DMS153 treated with DMSO at 0.1 percent for 48 hours (cell line): ENCODE data around the gene TRAPPC5.
A peak's percentile ranks its signal among the peaks of the same experiment; 100 is the strongest.

Source experiments
- DNase-seq: peaks from one replicate; lab custom pipeline; 2025; ENCODE audit not compliant: unreplicated experiment; lab: John Stamatoyannopoulos, UW

Gene TRAPPC5

GRCh38 chr19:7645656-7646425, 34.8 kb upstream of the TRAPPC5 start:
- DNase-seq = no peak

DNA sequence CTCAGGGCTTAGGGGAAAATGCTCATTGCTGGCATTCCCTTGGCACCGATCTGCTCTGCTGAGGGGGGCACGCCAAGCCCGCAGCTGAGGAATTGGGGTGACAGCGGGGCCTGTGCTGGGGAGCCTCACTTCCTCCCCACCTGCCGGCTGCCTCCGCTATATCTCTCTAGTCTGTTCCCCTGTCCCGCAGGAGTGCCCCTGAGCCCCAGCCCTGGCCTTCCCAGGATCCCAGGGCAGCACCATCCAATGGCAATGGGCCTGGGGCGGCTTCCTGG, 34.3 kb upstream of the TRAPPC5 start:
- no peak for DNase-seq

DNA sequence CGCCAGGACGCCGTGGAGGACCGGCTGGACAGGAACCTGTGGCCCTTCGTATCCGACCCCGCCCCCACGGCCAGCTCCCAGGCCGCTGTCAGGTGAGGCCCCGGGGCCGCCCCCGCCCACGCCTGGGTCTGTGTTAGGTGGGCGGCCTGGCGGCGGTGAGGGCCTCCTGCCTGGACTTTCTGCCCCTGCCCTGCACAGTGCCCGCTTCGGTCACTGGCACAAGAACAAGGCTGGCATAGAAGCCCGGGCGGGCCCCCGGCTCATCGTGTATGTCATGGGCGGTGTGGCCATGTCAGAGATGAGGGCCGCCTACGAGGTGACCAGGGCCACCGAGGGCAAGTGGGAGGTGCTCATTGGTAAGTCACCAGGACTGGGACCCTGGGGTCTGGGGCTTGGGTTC, 33.5 kb upstream of the TRAPPC5 start:
- no peak for DNase-seq

DNA sequence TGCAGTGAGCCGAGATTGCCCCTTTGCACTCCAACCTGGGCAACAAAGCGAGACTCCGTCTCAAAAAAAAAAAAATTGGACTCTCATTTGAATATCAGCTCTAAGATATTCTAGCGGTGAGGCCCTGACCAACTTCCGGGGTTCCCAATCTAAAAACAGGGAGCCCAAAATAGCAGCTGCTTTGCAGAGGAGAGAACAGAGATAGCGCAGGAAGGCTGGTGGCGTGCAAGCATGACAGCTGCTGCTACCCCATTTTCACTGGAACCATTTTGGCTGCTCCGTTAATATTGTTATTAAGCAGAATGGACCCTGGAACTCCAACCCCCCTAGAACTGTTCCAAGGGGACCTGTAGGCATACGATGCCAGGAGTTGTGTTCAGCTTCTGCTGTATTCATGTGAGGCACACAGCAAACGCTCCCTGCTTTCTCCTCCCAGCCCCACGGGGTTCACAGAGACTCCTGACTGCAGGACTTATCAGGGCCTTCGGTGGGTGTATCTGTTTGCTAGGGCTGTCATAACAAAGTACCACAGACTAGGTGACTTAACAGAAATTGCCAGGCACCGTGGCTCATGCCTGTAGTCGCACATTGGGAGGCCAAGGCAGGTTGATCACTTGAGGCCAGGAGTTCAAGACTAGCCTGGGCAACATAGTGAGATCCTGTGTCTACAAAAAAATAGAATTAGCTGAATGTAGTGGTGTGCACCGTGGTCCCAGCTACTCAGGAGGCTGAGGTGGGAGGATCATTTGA, 32.2 kb upstream of the TRAPPC5 start:
- DNase-seq = no peak

- DNase-seq = no peak
These were observed 30.5 kb upstream of the TRAPPC5 start for GRCh38 chr19:7650148-7650547.

- peak; percentile 75 for DNase-seq
These were observed 28.5 kb upstream of the TRAPPC5 start for GRCh38 chr19:7652061-7652641.

DNA sequence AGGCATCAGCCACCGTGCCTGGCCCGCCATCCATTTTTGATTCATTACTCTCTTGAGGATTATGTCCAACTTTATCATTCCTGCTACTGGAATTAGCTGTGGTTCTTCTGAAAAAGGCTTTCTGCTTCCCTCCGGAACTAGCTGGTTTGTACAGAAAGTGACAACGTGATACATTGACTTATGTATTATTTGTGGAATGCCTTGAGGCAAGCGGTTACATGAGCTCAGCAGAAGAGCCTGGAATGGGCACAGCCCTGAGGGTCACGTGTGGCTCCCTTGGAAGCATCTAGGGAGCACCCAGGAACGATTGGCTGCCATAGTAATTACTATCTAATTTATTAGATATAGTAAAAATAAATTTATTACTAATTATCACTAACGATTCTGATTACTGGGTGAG, 26.2 kb upstream of the TRAPPC5 start:
- no peak for DNase-seq

DNA sequence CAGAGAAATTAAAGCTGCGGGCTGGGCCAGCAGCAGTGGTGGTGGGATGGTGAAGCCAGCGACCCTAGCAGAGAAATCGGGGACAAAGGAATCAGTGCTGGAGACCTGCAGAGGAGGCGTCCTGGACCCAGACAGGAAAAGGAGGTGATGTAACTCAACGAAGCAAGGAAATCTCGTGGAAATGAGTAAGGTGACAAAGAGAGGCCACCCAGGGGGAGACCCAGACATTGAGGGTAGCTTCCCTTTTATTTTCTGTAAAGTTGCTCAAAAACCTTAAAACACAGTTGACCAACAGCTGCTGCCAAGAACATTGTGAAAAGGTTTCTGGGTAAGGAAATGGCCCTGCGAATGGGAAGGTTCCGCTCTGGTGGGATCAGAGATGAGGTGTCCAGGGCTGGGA, 25.1 kb upstream of the TRAPPC5 start:
- no peak for DNase-seq

- DNase-seq = no peak
These were observed 23.4 kb upstream of the TRAPPC5 start for GRCh38 chr19:7657131-7657751.

DNA sequence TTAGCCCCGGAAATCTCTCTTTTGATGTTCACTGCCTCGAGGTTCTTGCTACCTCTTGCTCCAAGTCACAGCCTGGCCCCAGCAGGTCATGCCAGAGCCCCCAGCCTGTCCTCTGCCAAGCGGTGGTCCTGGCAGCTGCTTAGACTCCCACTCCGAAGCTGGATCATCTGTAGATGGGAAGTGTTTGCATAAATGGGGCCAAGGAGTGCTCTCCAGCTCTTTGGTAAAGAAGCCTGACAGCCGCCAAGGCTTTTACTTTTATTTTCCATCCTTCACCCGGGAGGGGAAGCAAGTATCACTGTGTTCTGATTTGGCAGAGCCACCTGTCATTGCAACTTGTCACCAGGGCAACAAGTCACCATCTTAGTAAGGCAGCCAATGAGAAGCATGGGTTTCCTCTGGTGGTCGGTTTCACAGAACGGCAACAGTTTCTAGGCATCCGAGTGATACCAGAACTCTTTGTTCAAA, 22.4 kb upstream of the TRAPPC5 start:
- no peak for DNase-seq

DNA sequence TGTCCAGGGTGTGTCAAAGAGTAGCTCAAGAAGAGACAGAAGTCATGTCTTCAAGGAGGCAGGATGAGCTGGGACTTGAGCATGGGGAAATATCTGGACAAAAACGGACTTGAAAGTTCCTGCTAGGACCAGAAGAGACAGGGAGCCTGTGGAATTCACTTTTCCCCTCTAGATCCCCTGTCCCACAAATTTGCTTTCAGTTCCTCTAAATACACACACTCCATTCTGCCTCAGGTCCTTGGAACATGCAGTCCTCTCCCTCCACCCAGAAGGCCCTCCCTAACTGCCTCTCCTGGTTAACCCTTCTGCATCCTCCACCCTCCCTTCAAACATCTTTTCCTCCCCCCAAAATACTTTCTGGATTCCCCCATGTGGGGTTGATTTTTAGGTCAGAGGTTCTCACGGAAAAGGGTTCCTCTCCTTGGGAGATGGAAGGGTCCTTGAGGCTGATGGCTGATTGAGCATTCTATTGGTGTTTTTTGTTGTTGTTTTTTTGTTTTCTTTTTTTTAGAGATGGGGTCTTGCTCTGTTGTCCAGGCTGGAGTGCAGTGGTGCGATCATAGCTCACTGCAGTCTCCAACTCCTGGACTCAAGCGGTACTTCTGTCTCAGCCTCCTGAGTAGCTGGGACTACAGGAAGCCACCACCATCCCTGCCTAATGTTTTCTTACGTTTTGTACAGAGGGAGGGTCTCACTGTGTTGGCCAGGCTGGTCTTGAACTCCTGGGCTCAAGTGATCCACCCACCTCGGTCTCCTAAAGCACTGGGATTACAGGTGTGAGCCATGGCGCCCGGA, 18.7 kb upstream of the TRAPPC5 start:
- DNase-seq = no peak

GRCh38 chr19:7662657-7663056, 18.0 kb upstream of the TRAPPC5 start:
- DNase-seq = no peak

GRCh38 chr19:7663706-7664105, 16.9 kb upstream of the TRAPPC5 start:
- DNase-seq = no peak

- DNase-seq = no peak
These were observed 15.6 kb upstream of the TRAPPC5 start for GRCh38 chr19:7665076-7665475.

- no peak for DNase-seq
These were observed 11.8 kb upstream of the TRAPPC5 start, which contains the start of gene RETN for GRCh38 chr19:7668842-7669241. Gene RETN (plus strand): TSS chr19:7669049. CDS start chr19:7669327, 278 bp downstream.

- DNase-seq = no peak
These were observed 11.0 kb upstream of the TRAPPC5 start for GRCh38 chr19:7669641-7670040.

- no peak for DNase-seq
These were observed 10.4 kb upstream of the TRAPPC5 start for GRCh38 chr19:7670150-7670783.

DNA sequence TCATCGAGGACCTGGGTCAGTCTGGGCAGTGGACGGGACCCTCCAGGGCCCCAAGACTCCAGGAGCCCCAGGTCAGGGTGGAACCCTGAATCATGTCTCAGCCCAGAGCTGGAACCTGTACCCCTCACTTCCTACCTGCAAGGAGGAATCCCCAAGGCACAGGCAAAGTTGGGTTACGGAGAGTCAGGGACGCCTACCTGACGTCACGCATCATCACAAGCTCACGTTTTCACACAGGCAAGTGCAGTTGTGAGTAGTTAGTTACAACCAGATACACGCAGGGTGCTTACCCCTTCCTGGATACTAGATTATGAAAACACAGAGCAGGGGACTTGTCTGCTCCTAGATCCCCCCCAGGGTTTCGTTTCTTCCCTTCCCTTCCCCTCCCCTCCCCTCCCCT, 9.8 kb upstream of the TRAPPC5 start:
- no peak for DNase-seq

GRCh38 chr19:7672522-7672921, 8.1 kb upstream of the TRAPPC5 start:
- DNase-seq = no peak
